ENCODE measurements around the gene ANTXR1.

DNA sequence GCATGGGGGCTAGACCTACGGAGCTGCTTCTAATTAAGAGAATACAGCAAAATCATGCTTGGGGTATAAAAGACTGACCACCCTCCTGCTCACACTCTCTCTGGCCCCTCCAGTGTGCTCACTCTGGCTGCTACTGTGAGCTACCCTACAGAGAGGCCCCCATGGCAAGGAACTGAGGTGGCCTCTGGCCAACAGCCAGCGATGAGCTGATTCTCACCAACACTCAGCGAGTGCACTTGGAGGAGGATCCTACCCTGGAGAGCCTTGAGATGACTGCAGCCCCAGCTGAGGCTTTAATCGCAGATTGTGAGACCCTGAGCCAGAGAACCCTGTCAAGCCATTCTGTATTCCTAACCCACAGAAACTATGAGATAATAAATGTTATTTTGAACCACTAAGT lies 285.9 kb downstream of the ANTXR1 start:
- no peak for TF ChIP-seq CTCF (IDR thresholded peaks at IDR 0.05 in 8 of 11, conservative IDR thresholded peaks at IDR 0.05 in 3 of 11)
- TF ChIP-seq POLR2A (IDR thresholded peaks at IDR 0.05) = no peak

Data from spleen (tissue), 7 donors.